ENCODE data around the gene SF3A1. TPM values are rescaled to one million over a fixed set of nuclear protein-coding genes. Genes with fewer than 3 reads are reported as not detected.

The SF3A1 gene
- total RNA-seq, 1 donor from 2014 or later = 42.1 TPM

GRCh38 chr22:30305519-30305905 is 51.2 kb downstream of the SF3A1 start:
- no peak for DNase-seq (ENCODE audit: low read depth)

- peak; percentile 33 for DNase-seq (ENCODE audit: low read depth)
Observed at GRCh38 chr22:30304495-30305244, 52.0 kb downstream of the SF3A1 start.

- DNase-seq (ENCODE audit: low read depth) = no peak
Observed at GRCh38 chr22:30302810-30303138, 53.9 kb downstream of the SF3A1 start.

- peak; percentile 79 for DNase-seq (ENCODE audit: low read depth)
Observed at GRCh38 chr22:30301995-30302809, 54.5 kb downstream of the SF3A1 start.

DNA sequence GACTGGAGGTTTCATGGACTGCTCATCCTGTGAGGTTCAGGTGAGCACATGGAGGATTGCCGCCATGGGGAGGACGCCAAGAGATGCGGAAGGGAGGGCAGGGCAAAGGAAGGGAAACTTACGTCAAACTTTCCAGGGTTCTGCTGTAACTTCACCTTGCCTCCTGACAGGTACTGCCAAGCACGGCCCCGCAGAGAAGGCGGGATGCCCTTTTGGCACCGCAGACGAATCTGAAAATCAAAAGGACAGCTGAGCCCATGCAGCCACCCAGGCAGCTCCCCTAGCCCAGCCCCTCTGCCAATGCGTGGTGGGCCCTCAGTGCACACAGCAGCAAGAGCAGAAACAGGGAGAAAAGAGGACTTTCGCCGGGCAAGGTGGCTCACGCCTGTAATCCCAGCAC is 57.4 kb downstream of the SF3A1 start:
- no peak for DNase-seq (ENCODE audit: low read depth)

DNA sequence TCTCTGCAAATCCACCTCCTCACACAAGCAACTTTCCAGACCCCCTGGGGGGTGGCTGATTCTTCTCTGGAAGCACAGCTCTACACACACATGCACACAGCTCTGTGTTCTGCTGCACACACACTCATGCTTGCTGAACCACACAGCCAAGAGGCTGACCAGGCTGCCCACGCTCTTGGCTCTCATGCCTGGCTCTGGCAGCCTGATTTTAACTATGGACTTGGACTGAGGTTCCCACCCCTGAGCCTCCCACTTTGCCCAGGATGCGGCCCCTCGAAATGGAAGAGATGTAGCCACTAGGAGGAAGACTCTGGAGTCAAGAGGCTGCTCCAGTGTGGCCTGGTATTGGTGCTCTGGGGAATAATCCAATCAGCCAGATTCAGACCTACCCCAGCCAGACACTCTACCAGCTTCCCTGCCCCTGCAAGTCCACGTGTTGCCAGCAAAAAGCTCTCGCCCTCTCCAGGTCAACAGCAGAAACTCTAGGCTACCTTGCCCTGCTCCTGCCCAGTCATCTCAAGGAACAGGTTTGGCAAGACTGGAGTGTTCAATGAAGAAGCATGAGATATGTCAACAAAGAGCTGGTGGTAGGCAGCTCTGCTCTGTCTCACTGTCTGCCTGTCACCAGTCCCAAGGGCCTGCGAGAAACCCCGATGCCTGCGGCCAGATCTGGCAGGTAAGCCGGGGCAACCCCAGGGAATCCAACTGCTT is 58.5 kb downstream of the SF3A1 start:
- DNase-seq (ENCODE audit: low read depth) = peak; percentile 28

DNA sequence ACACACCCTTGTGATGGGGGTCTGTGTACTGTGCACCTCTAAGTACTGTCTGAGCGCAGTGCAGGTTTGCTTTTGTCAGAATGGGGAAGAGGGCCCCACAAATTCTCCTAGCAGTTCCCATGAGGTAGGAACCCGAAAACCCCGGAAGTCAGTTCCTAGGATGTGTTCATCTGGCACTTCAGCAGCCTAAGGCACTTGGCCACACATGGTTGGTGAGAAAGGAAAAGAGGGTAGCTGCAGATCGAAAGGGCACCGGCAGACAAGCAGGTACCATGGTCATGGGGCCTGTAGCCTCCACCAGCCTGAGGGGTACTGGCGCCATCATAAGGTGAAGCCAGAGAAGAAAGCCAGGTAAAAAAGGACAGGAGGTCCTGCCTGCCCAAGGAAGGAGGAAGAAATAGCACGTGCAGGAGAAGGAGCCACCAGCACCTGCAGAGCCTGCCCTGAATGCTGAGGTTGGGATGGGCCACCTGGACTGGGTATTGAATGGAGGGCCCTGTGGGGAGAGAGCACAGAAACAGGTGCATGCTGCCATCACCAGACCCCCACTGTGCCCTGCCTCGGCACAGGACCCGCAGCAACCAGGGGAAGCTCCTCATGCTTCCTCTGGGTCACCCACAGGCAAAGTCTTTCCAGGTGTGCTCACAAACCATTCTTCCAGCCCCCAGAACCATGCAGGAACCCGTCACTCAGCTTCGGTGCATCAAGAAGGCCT is 59.3 kb downstream of the SF3A1 start:
- no peak for DNase-seq (ENCODE audit: low read depth)

DNA sequence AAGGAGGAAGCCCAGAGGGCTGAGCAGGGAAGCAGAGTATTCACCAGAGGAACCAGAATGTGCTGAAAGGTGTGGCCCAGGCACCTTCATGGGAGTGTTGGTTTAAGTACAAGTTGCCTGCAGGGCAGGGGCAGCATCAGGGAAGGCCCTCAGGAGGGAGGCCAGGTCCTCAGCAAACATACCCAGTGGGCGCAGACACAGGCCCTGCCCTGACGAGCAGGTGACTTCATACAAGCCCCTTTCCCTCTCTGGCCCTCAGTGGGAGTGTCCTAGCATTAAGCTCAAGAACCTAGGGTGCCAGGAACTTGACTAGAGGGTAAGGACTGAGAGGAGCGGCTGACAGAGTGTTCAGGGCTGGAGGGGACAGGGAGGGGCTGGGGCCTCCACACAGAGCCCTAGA is 59.9 kb downstream of the SF3A1 start:
- no peak for DNase-seq (ENCODE audit: low read depth)

- no peak for DNase-seq (ENCODE audit: low read depth)
Observed at GRCh38 chr22:30296324-30296723, 60.4 kb downstream of the SF3A1 start.

DNA sequence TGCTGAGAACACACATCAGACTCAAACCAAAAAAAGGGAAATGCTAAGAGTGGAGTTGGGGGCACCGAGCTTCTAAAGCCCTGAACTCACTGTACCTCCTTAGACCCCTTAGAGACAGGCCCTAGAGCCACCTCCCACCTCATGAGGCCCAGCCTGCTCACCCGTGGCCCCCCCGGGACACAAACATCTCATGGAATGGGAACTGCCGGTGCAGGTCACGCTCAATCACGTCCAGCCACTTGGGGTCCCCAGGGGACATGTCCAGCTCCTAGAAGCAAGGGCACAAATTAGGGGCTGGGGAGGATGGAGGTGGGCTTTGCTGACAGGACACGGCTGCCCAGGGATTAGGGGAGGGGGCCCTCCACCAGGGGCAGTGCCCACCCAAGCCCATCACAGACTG is 61.1 kb downstream of the SF3A1 start:
- no peak for DNase-seq (ENCODE audit: low read depth)

- DNase-seq (ENCODE audit: low read depth) = no peak
Observed at GRCh38 chr22:30294830-30295229, 61.9 kb downstream of the SF3A1 start.

- DNase-seq (ENCODE audit: low read depth) = no peak
Observed at GRCh38 chr22:30294066-30294465, 62.6 kb downstream of the SF3A1 start.

DNA sequence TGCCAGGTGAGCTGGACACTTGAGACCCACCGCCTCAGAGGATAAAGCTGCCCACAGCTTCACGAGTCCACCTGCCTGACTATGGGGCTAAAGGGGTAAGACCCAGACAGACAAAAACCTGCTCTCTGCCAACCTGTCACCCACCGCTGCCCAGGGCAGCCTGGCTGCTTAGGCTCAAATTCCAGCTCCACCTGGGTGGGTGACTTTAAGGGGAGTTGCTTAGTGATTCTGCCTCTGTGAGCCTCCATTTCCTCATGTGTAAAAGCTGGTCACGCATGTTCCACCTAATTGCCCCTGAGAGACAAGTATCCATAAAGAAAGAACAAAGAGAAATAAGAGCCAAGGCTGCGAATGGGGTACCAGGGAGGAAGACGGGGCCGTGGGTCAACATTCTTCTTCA is 63.7 kb downstream of the SF3A1 start:
- DNase-seq (ENCODE audit: low read depth) = no peak

DNA sequence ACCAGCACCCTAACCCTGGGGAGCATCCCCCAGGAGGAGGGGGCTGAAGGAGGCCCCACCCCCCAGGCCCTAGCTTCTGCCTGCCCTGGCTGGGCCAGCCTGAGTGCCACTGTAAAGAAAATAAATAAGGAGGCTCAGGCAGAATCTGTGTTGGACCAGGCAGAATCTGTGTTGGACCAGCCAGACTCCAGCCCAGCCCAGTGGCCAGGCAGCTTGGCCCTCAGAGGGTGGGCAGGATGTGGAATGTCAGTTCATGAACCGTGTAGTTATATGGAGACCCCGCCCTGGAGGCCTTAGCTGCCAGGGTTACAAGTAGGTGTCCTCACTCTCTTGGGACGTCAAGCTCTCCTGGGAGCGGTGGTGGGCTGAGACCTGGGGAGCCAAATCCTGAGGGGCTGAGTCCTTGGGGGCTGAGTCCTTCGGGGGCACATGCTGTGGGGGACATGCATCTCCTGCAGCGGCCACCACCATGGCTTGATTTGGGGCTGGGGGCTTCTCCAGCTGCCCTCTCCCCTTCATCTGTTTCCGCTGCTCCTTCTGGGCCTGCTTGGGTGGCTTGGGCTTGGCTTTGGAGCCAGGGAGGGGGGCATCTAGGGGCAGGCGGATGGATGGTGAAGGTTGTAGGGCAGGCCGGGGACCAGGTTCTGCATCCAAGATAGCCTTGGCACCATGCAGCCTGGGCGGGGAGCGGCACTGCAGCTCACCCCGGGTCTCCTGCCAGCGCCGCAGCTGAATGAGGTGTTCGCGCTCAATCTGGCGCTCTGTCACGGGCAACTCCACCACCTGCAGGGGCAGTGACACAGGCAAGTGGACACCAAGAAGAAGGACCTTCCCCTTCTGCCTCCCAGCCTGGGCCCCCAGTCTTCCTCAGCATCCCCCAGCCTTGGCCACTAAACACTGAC is 64.4 kb downstream of the SF3A1 start:
- no peak for DNase-seq (ENCODE audit: low read depth)

DNA sequence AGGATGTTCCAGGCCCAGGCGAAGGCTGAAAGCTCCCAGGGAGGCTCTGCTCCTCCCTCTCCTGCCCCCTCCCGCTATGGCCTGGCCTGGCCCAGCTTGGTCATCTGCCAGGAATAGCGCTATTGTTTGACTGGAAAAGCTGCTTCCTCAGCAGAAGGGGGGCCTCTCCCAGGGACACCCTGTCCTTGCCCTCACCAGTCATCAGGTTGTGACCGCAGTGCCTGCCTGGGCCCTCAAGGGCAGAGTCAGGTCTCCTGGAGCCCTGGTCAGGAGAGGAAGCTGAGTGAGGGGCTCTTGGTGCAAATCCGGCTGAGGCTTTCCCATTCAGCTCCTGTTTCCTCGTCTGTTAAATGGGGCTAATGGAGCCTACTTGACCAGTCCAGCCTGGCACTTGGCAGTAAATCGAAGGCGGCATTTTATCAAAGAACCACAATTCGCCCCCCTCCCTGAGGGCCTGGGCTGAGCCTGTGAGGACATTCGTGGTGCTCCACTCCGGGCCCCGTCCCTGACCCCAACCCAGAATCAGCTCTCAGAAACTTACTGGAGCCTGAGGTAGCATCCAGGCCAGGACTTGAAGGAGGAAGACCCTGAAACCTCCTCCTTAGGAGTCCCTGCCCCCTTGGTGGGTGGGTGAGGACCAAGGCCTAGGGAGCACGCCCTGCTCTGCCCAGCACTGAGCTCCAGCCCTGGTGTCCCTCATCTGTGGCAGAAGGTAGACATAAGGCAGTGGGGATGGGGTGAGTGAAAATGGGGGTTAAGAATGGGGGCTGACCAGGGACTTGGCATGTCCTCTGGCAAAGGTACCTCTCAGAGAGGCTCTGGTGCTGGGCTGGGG is 65.4 kb downstream of the SF3A1 start:
- DNase-seq (ENCODE audit: low read depth) = peak; percentile 70

GRCh38 chr22:30290342-30291057 is 66.2 kb downstream of the SF3A1 start:
- peak; percentile 72 for DNase-seq (ENCODE audit: low read depth)

- DNase-seq (ENCODE audit: low read depth) = no peak
Observed at GRCh38 chr22:30289980-30290313, 66.7 kb downstream of the SF3A1 start.

- DNase-seq (ENCODE audit: low read depth) = peak; percentile 96
Observed at GRCh38 chr22:30289141-30289979, 67.3 kb downstream of the SF3A1 start, which contains the start of gene CASTOR1. Gene CASTOR1, minus strand, starts transcription at chr22:30289505. Its CDS starts 8 bp downstream, at chr22:30289497.
